Stomach (tissue), 9 donors: Measurements from ENCODE around the gene DLK2. TPM values are rescaled to one million over a fixed set of nuclear protein-coding genes. Genes with fewer than 3 reads are reported as not detected.
"Not testable (repeated sequence)": the region's sequence is repeated elsewhere in the genome, so short reads cannot be mapped to it uniquely, and the experiment has no call there.

Source experiments
- DNase-seq, 2 donors: peaks; one replicate each; pipeline versions ENCODE4 v3.0.0 to v3.0.0-alpha.2; 2013 to 2019
- H3K27ac ChIP-seq, 5 donors: fragments of 200-600 bp in 4 of 5; sonication (generic) in 4 of 5; one replicate each; pipeline ENCODE4 v1.5.1; 2013 to 2019; ENCODE audit warnings: mild to moderate bottlenecking in 1 of 5, moderate library complexity in 1 of 5
- H3K27me3 ChIP-seq, 3 donors: fragments of 200-600 bp; sonication (generic); one replicate each; pipeline ENCODE4 v1.5.1; 2017 to 2019; ENCODE audit warnings: mixed run types in 1 of 3
- H3K36me3 ChIP-seq, 4 donors: fragments of 200-600 bp; sonication (generic); 1 replicate in 3 of 4; 2 replicates in 1 of 4; pipeline ENCODE4 v1.5.1; 2016 to 2019
- H3K4me1 ChIP-seq, 4 donors: fragments of 200-600 bp; sonication (generic); one replicate each; pipeline ENCODE4 v1.5.1; 2016 to 2019
- H3K4me3 ChIP-seq, 4 donors: fragments of 200-600 bp; sonication (generic) in 3 of 4; one replicate each; pipeline ENCODE4 v1.5.1; 2016 to 2019; ENCODE audit warnings: mild to moderate bottlenecking in 1 of 4
- H3K9me3 ChIP-seq, 4 donors: fragments of 200-600 bp; sonication (generic); one replicate each; pipeline ENCODE4 v1.5.1; 2016 to 2019
- CTCF ChIP-seq, 7 experiments: fragments of 450-650 bp in 4 of 7; fragments of 200-600 bp in 3 of 7; sonication (generic) in 3 of 7; IDR thresholded peaks; one replicate each; pipeline ENCODE4 v1.5.1; 2016 to 2019; ENCODE audit warnings: antibody characterized with exemption in 7 of 7, control low read depth in 2 of 7, mild to moderate bottlenecking in 1 of 7
- EP300 ChIP-seq: sonication (generic); formaldehyde crosslinking; IDR thresholded peaks from one replicate; pipeline ENCODE4 v1.6.1; 2017; ENCODE audit warnings: antibody characterized with exemption
- POLR2A ChIP-seq, 4 donors: fragments of 450-650 bp; IDR thresholded peaks; one replicate each; pipeline ENCODE4 v1.6.1; 2016; ENCODE audit warnings: antibody characterized with exemption in 4 of 4, control low read depth in 2 of 4, mild to moderate bottlenecking in 1 of 4, moderate library complexity in 1 of 4
- POLR2AphosphoS5 ChIP-seq, 3 donors: sonication (generic); formaldehyde crosslinking; IDR thresholded peaks; one replicate each; pipeline ENCODE4 v1.6.1; 2016; ENCODE audit warnings: antibody characterized with exemption in 3 of 3
- WGBS, 5 donors: extraction: QIAGEN DNeasy Blood & Tissue Kit in 3 of 5; methylation state at CpG; one replicate each; pipeline versions ENCODE4 v1.1.5 to v1.1.7; 2013 to 2018; 5-methylcytosine and 5-hydroxymethylcytosine counted together
- intact Hi-C: fragments of 100-400 bp; cut with DNase I; formaldehyde crosslinking; loops from one replicate; pipeline ENCODE4 v1.15.1; 2023; ENCODE audit warnings: low total_unique reads
- polyA plus RNA-seq, 3 donors: library from polyadenylated mRNA; stranded (reverse); fragments of 200-250 nt; gene quantifications; one replicate each; pipeline ENCODE4 v1.2.3, GENCODE V29; 2013
- total RNA-seq, 5 donors: library from RNA; depleted of rRNA; stranded (reverse); fragments of >200 nt; gene quantifications; one replicate each; pipeline versions ENCODE4 v1.1.0 to v1.2.3, GENCODE V29; 2014 to 2016
- donor health status: healthy with polysubstance abuse.
- donor health status: Bipolar disorder and iron deficiency.
- donor health status: healthy.

Gene DLK2
- total and polyA plus RNA-seq, 8 donors, result 0.37 to 17.0 TPM; not detected in 6

GRCh38 chr6:43428874-43429273 lies 26.5 kb downstream of the DLK2 start:
- Histone ChIP-seq H3K9me3 (no peaks in the 10 kb centered on the region), H3K4me3 (peak overlapping the region in 3 of 4 donors; percentile 75 to 87 (median 79)), H3K4me1 (peaks cover 9 to 33% (median 20%) of the 10 kb centered on the region in 4 donors), H3K27ac (peak overlapping the region in 3 of 5 donors; percentile 89 to 93 (median 90)), H3K27me3 (no peaks in the 10 kb centered on the region), H3K36me3 (peaks cover 18 to 30% (median 27%) of the 10 kb centered on the region in 4 donors)
- TF ChIP-seq CTCF (IDR thresholded peaks at IDR 0.05) (no peak), POLR2A (IDR thresholded peaks at IDR 0.05) (no peak), POLR2AphosphoS5 (IDR thresholded peaks at IDR 0.05) (no peak), EP300 (no peak)
- intact Hi-C loops, result no loop called here
- DNase-seq, result no peak
- WGBS, 5 donors, result 78 to 98% (median 91%) methylated on average over 3 of the region's 3 CpGs

GRCh38 chr6:43428112-43428570 lies 27.2 kb downstream of the DLK2 start:
- no peaks in the 10 kb centered on the region for H3K9me3 ChIP-seq
- peaks cover 9 to 33% (median 20%) of the 10 kb centered on the region in 4 donors for H3K4me1 ChIP-seq
- no peak for DNase-seq
- H3K36me3 ChIP-seq, result peaks cover 16 to 24% (median 20%) of the 10 kb centered on the region in 4 donors
- 10 to 18% (median 11%) methylated on average over 11 to 12 of the region's 12 CpGs for WGBS, 5 donors
- TF ChIP-seq POLR2A (IDR thresholded peaks at IDR 0.05) (no peak), POLR2AphosphoS5 (IDR thresholded peaks at IDR 0.05) (no peak), CTCF (IDR thresholded peaks at IDR 0.05) (no peak), EP300 (no peak)
- intact Hi-C loops, result no loop called here
- H3K27me3 ChIP-seq, result no peaks in the 10 kb centered on the region
- peak overlapping the region; percentile 75 to 87 (median 79) for H3K4me3 ChIP-seq
- peak overlapping the region; percentile 89 to 94 (median 90) for H3K27ac ChIP-seq

- Histone ChIP-seq H3K9me3 (no peaks in the 10 kb centered on the region), H3K27me3 (no peaks in the 10 kb centered on the region), H3K36me3 (peaks cover 10 to 18% (median 14%) of the 10 kb centered on the region in 4 donors), H3K4me3 (peak within 1 kb of the TSS; percentile 75 to 87 (median 79)), H3K4me1 (peaks cover 9 to 33% (median 20%) of the 10 kb centered on the region in 4 donors), H3K27ac (peak within 1 kb of the TSS; percentile 89 to 94 (median 90))
- DNase-seq, result peak; percentile 96 to 98
- 0 to 1% (median 1%) methylated on average over 44 to 49 of the region's 49 CpGs for WGBS, 5 donors
- intact Hi-C loops, result no loop called here
- TF ChIP-seq POLR2AphosphoS5 (IDR thresholded peaks at IDR 0.05) (peak; percentile 76 to 87 (median 84)), EP300 (no peak), CTCF (IDR thresholded peaks at IDR 0.05) (peak in 5 of 7 experiments; percentile 11 to 49 (median 39)), POLR2A (IDR thresholded peaks at IDR 0.05) (peak in 2 of 4 donors; percentile 54 to 66)
Observed at GRCh38 chr6:43427406-43428111, 27.8 kb downstream of the DLK2 start, which contains the start of gene ABCC10. ABCC10 (plus strand) TSS chr6:43427541; CDS start chr6:43427979, 438 bp downstream.

- intact Hi-C loops, result no loop called here
- DNase-seq, result no peak
- 30 to 42% (median 37%) methylated on average over 22 to 23 of the region's 23 CpGs for WGBS, 5 donors
Observed at GRCh38 chr6:43426928-43427405, 28.4 kb downstream of the DLK2 start.

GRCh38 chr6:43425083-43425482 lies 30.3 kb downstream of the DLK2 start:
- H3K27ac ChIP-seq, H3K36me3 ChIP-seq, H3K4me3 ChIP-seq, DNase-seq, H3K27me3 ChIP-seq, H3K9me3 ChIP-seq, intact Hi-C loops: not testable (repeated sequence)
- peaks cover 9 to 26% (median 19%) of the 10 kb centered on the region in 4 donors for H3K4me1 ChIP-seq
- WGBS, 5 donors, result 92 to 97% (median 96%) methylated on average over 14 to 31 of the region's 33 CpGs

More at GRCh38 chr6:43426928-43427405, 28.4 kb downstream of the DLK2 start:
- no peaks in the 10 kb centered on the region for H3K27me3 ChIP-seq
- H3K4me3 ChIP-seq, result peak overlapping the region; percentile 75 to 87 (median 79)
- H3K36me3 ChIP-seq, result peaks cover 6 to 12% (median 8%) of the 10 kb centered on the region in 4 donors
- TF ChIP-seq POLR2AphosphoS5 (IDR thresholded peaks at IDR 0.05) (no peak), POLR2A (IDR thresholded peaks at IDR 0.05) (peak in 1 of 4 donors; percentile 6)
- H3K27ac ChIP-seq, result peak overlapping the region; percentile 89 to 94 (median 90)
- peaks cover 9 to 33% (median 20%) of the 10 kb centered on the region in 4 donors for H3K4me1 ChIP-seq
- no peaks in the 10 kb centered on the region for H3K9me3 ChIP-seq
